ENCODE data around the gene SLC4A1. TPM values are rescaled to one million over a fixed set of nuclear protein-coding genes. Genes with fewer than 3 reads are reported as not detected.
A peak's percentile ranks its signal among the peaks of the same experiment; 100 is the strongest.

SLC4A1 gene
- total and polyA plus RNA-seq, 2 of the 13 experiments (the other 11 are each of a cell fraction or from before 2014, with no cell fraction given) = not detected

GRCh38 chr17:44221084-44221861 lies 46.7 kb downstream of the SLC4A1 start (continued):
- TF ChIP-seq ZNF670 (CRISPR knock-in tag; IDR thresholded peaks at IDR 0.05; ENCODE audit: borderline replicate concordance) (peak; percentile 35; the same call in 1 of the 2 replicates), SOX6 (IDR thresholded peaks at IDR 0.05) (no peak), SOX6 (CRISPR knock-in tag; IDR thresholded peaks at IDR 0.05) (peak; percentile 40), ZSCAN25 (CRISPR knock-in tag; IDR thresholded peaks at IDR 0.05) (peak; percentile 92), DRAP1 (CRISPR knock-in tag; IDR thresholded peaks at IDR 0.05) (peak; percentile 20; the same call in 1 of the 2 replicates), CCDC6 (CRISPR knock-in tag; IDR thresholded peaks at IDR 0.05) (peak; percentile 79; the same call in 1 of the 2 replicates), ZNF724P (CRISPR knock-in tag; IDR thresholded peaks at IDR 0.05; ENCODE audit: borderline replicate concordance) (peak; percentile 40; the same call in 1 of the 2 replicates), ZBTB42 (CRISPR knock-in tag; IDR thresholded peaks at IDR 0.05) (0 out of 2 replicates have a peak, but pooled peaks have one; percentile 63), JUND (CRISPR knock-in tag; IDR thresholded peaks at IDR 0.05) (no peak), SIX1 (CRISPR knock-in tag; IDR thresholded peaks at IDR 0.05; ENCODE audit: borderline replicate concordance) (no peak), ERF (CRISPR knock-in tag; IDR thresholded peaks at IDR 0.05) (peak; percentile 26; the same call in 1 of the 2 replicates), SNAPC5 (CRISPR knock-in tag; IDR thresholded peaks at IDR 0.05; ENCODE audit: borderline replicate concordance) (no peak), ZNF225 (CRISPR knock-in tag; IDR thresholded peaks at IDR 0.05) (peak; percentile 37; the same call in 1 of the 2 replicates), MYPOP (CRISPR knock-in tag; IDR thresholded peaks at IDR 0.05) (peak; percentile 80; the same call in 1 of the 2 replicates), TARDBP (CRISPR knock-in tag; IDR thresholded peaks at IDR 0.05) (peak; percentile 48; the same call in 1 of the 2 replicates), ISL2 (CRISPR knock-in tag; IDR thresholded peaks at IDR 0.05) (no peak), KDM3A (CRISPR knock-in tag; IDR thresholded peaks at IDR 0.05; ENCODE audit: low read depth) (peak; percentile 23; the same call in 1 of the 2 replicates), THAP8 (CRISPR knock-in tag; IDR thresholded peaks at IDR 0.05; ENCODE audit: borderline replicate concordance) (no peak), ZNF205 (CRISPR knock-in tag; IDR thresholded peaks at IDR 0.05) (0 out of 2 replicates have a peak, but pooled peaks have one; percentile 57), MXI1 (IDR thresholded peaks at IDR 0.05; ENCODE audit: borderline replicate concordance, low read depth, low read length) (peak; percentile 31; the same call in 1 of the 3 replicates), HNRNPH1 (optimal IDR thresholded peaks at IDR 0.05; ENCODE audit: low read depth, low read length) (peak; percentile 21), MEF2D (CRISPR knock-in tag; IDR thresholded peaks at IDR 0.05) (peak; percentile 58), RBFOX2 (IDR thresholded peaks at IDR 0.05; ENCODE audit: low read depth, low read length) (peak; percentile 60), ZNF563 (CRISPR knock-in tag; IDR thresholded peaks at IDR 0.05) (peak; percentile 36; the same call in 1 of the 2 replicates), BHLHE40 (IDR thresholded peaks at IDR 0.05; ENCODE audit: low read length) (no peak), CHD4 (IDR thresholded peaks at IDR 0.05; ENCODE audit: borderline replicate concordance, low read length) (no peak), RELA (CRISPR knock-in tag; IDR thresholded peaks at IDR 0.05) (0 out of 2 replicates have a peak, but pooled peaks have one; percentile 53), PBX2 (CRISPR knock-in tag; IDR thresholded peaks at IDR 0.05) (no peak), ZNF224 (CRISPR knock-in tag; IDR thresholded peaks at IDR 0.05) (no peak)
